ENCODE results near the gene NEK5.

Gene NEK5

DNA sequence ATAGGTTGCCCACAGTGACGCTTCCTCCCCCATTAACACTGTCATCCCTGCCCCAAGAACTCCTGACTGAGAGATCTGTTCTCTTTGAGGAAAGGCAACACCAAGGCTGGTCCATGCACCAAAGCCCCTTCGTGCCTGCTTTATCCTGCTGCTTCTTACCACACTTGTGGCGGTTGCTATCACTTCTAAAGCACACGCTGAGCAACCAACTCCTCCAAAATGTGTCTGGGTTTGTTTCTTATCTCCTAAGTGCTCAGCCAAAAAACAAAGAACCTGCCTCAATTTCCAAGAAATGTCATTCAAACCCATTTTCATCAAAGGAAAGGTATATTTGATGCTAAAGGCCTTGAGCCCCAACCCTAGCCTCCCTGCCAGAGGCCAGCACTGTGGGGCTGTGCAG, 132.2 kb downstream of the NEK5 start:
- Histone ChIP-seq H3K27me3 (no peaks in the 10 kb centered on the region), H3K4me1 (peaks cover 0 to 24% (median 17%) of the 10 kb centered on the region in 4 donors), H3K27ac (no peak overlapping the region), H3K9me3 (no peaks in the 10 kb centered on the region), H3K36me3 (no peaks in the 10 kb centered on the region), H3K4me3 (no peak overlapping the region)
- no peak for DNase-seq
- TF ChIP-seq, protein P1, sequence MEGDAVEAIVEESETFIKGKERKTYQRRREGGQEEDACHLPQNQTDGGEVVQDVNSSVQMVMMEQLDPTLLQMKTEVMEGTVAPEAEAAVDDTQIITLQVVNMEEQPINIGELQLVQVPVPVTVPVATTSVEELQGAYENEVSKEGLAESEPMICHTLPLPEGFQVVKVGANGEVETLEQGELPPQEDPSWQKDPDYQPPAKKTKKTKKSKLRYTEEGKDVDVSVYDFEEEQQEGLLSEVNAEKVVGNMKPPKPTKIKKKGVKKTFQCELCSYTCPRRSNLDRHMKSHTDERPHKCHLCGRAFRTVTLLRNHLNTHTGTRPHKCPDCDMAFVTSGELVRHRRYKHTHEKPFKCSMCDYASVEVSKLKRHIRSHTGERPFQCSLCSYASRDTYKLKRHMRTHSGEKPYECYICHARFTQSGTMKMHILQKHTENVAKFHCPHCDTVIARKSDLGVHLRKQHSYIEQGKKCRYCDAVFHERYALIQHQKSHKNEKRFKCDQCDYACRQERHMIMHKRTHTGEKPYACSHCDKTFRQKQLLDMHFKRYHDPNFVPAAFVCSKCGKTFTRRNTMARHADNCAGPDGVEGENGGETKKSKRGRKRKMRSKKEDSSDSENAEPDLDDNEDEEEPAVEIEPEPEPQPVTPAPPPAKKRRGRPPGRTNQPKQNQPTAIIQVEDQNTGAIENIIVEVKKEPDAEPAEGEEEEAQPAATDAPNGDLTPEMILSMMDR (IDR thresholded peaks at IDR 0.05), result no peak
- intact Hi-C loops (cut with DNase I; ENCODE audit: low total_unique reads), result no loop called here

DNA sequence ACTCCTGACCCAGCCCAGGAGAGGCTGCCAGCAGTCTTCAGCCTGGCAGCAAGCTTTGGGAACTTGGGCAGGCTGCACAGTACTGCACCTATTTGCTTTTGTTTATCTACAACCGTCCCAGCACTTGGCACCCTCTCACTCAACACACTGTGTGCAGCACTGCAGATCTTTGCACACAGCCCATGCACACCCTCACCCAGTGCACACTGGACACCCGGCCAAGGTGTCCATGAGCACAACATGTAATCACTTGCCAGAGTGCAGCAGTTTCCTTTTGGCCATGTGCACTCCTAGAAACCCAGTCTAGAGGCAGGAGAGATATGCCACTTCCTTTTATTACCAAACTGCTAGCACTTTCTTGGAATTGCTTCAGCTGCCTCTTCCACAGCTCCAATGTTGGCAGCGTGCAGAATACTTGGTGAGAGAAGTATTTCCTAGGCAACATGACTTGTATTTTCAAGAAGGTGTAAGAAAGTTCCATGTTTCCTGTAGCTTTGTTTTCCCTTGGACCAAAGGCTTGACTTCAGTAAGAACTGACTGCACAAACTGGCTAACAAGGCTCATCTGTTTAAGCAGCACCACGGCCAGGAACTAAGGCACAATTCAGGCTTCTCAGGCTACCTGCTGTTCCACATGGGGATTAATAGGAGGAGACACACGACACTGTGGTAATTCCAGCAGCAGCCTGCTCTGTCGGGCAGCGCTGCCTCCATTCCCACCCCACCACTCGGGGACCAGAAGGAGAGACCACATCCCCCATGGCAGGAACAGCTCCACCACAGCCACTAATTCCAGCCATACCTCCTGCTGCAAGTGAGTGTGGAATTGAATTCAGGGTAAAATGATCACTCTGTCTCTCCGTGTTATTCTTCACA, 133.0 kb downstream of the NEK5 start:
- Histone ChIP-seq H3K4me3 (no peak overlapping the region), H3K27ac (no peak overlapping the region), H3K9me3 (no peaks in the 10 kb centered on the region), H3K36me3 (no peaks in the 10 kb centered on the region), H3K27me3 (no peaks in the 10 kb centered on the region), H3K4me1 (peaks cover 0 to 24% (median 17%) of the 10 kb centered on the region in 4 donors)
- intact Hi-C loops (cut with DNase I; ENCODE audit: low total_unique reads), result no loop called here
- no peak for DNase-seq
- TF ChIP-seq, protein P1 (IDR thresholded peaks at IDR 0.05), result no peak

DNA sequence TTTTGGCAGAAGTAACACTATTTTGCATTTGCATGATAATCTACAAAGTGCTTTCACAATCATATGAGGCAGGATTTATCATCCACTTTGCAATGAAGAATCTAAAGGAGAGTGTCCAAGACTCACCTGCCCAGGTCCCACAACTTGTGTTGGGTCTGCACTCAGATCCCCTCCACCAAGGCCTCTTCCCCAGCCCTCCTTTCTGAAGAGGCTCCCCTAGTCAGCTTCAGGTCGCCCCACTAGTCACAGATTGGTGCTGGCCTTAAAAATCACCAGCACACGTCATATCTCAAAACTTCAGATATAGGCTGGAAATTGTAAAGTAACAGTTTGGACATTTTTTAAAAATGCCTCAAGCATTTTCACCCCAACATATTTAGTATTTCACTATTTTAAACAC, 135.2 kb downstream of the NEK5 start:
- TF ChIP-seq, protein P1 (IDR thresholded peaks at IDR 0.05), result no peak
- H3K4me3 ChIP-seq, result no peak overlapping the region
- H3K4me1 ChIP-seq, result peaks cover 0 to 19% (median 13%) of the 10 kb centered on the region in 4 donors
- no peaks in the 10 kb centered on the region for H3K27me3 ChIP-seq
- DNase-seq, result no peak
- intact Hi-C loops (cut with DNase I; ENCODE audit: low total_unique reads), result no loop called here
- no peaks in the 10 kb centered on the region for H3K36me3 ChIP-seq
- H3K27ac ChIP-seq, result no peak overlapping the region
- no peaks in the 10 kb centered on the region for H3K9me3 ChIP-seq

DNA sequence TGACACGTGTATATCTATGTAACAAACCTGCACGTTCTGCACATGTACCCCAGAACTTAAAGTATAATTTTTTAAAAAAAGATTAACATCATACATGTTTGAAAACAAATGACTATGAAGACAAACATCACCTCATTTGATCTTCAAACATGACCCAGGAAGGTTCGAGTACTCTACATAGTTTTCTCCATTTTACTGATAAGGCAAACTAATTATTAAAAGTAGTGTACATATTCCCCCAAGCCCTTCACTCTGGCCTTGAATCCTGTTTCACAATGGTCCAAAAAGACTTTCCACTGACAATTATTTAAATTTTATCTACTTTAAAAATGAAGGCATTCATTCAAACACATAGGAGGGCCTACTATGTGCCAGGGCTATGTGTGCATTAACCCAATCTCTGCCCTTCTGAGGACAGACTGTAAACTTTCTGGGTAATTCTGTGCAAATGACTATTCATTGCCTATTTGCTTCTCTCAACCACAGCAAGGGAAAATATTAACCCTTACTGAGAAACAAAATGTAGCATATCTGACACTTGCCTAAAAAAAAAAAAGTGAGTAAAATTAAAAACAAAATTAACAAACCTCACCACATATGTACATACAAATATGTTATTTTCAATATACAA, 139.8 kb downstream of the NEK5 start:
- H3K4me3 ChIP-seq, result no peak overlapping the region
- no peaks in the 10 kb centered on the region for H3K36me3 ChIP-seq
- H3K27ac ChIP-seq, result no peak overlapping the region
- H3K9me3 ChIP-seq, result peaks cover 0 to 5% (median 0%) of the 10 kb centered on the region in 3 donors
- intact Hi-C loops (cut with DNase I; ENCODE audit: low total_unique reads), result no loop called here
- TF ChIP-seq, protein P1 (IDR thresholded peaks at IDR 0.05), result no peak
- no peaks in the 10 kb centered on the region for H3K4me1 ChIP-seq
- no peak for DNase-seq
- H3K27me3 ChIP-seq, result no peaks in the 10 kb centered on the region

All from tibial artery (tissue), 4 donors.